Glutamatergic neuron (in vitro differentiated cells): ENCODE results near the gene KIF13A. TPM values are rescaled to one million over a fixed set of nuclear protein-coding genes. Genes with fewer than 3 reads are reported as not detected.
A peak's percentile ranks its signal among the peaks of the same experiment; 100 is the strongest.

Source experiments
- DNase-seq: peaks from one replicate; pipeline ENCODE4 v3.0.0; 2022
- H3K27ac Mint-ChIP-seq: one replicate; pipeline ENCODE4 v1.8.0; 2020; ENCODE audit warnings: mild to moderate bottlenecking, mixed read lengths, inconsistent platforms; ENCODE audit not compliant: unreplicated experiment
- H3K27me3 Mint-ChIP-seq: one replicate; pipeline ENCODE4 v1.8.0; 2020; ENCODE audit warnings: mild to moderate bottlenecking, moderate library complexity, mixed read lengths, inconsistent platforms; ENCODE audit not compliant: unreplicated experiment
- H3K36me3 Mint-ChIP-seq: one replicate; pipeline ENCODE4 v1.8.0; 2020; ENCODE audit warnings: mild to moderate bottlenecking, mixed read lengths, inconsistent platforms; ENCODE audit not compliant: unreplicated experiment
- H3K4me1 Mint-ChIP-seq: one replicate; pipeline ENCODE4 v1.8.0; 2020; ENCODE audit warnings: mild to moderate bottlenecking, low read depth, mixed read lengths, inconsistent platforms; ENCODE audit not compliant: unreplicated experiment
- H3K4me3 Mint-ChIP-seq: one replicate; pipeline ENCODE4 v1.8.0; 2020; ENCODE audit warnings: mild to moderate bottlenecking, mixed read lengths, inconsistent platforms; ENCODE audit not compliant: unreplicated experiment
- H3K9me3 Mint-ChIP-seq: one replicate; pipeline ENCODE4 v1.8.0; 2020; ENCODE audit warnings: mild to moderate bottlenecking, moderate library complexity, mixed read lengths, inconsistent platforms; ENCODE audit not compliant: unreplicated experiment
- long read RNA-seq: library from polyadenylated mRNA; unstranded; transcript quantifications from one replicate; pipeline ENCODE4 v2.0.0, GENCODE V29; 2020; ENCODE audit not compliant: unreplicated experiment
- total RNA-seq: library from RNA; stranded (reverse); fragmentation: NEBNext Ultra II Directional; extraction: Animal tissue kit (Norgen Biotek cat#: 25700); gene quantifications from one replicate; pipeline ENCODE4 v1.2.1, GENCODE V29; 2021; ENCODE audit not compliant: unreplicated experiment
- TF ChIP-seq, protein P1 (sequence below): fragments of 200-600 bp; sonication (generic); IDR thresholded peaks from one replicate; pipeline ENCODE4 v1.5.0; 2021; ENCODE audit not compliant: partially characterized antibody, unreplicated experiment

KIF13A gene
- 26.7 TPM for total RNA-seq
- long read RNA-seq, partial matches to known transcripts, result 0 of 1 reads
- long read RNA-seq, other reads (novel, unspliced or antisense), result 1 of 1 reads

DNA sequence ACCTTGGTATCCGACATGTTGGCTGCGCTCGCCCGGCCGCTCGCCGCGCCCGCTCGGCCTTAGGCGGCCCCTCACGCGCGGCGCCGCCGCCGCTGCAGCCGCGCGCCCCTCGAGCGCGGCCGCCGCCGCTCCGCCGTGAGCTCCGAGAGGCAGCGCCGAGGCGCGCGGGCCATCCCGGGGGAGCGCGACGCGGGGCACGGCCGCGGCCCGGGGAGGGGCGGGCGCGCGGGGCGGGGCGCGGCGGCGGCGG is at the start of gene KIF13A:
Gene KIF13A, minus strand, starts transcription at position 189 of the 250 bp plus-strand sequence. Its CDS starts 172 bp downstream, at position 17.
- Mint-ChIP-seq H3K27ac (peak within 1 kb of the TSS; percentile 82), H3K4me1 (peaks cover 14% of the 10 kb centered on the region), H3K36me3 (no peaks in the 10 kb centered on the region), H3K4me3 (peak within 1 kb of the TSS; percentile 96), H3K27me3 (peaks cover 6% of the 10 kb centered on the region), H3K9me3 (peaks cover 10% of the 10 kb centered on the region)
- TF ChIP-seq, protein P1, sequence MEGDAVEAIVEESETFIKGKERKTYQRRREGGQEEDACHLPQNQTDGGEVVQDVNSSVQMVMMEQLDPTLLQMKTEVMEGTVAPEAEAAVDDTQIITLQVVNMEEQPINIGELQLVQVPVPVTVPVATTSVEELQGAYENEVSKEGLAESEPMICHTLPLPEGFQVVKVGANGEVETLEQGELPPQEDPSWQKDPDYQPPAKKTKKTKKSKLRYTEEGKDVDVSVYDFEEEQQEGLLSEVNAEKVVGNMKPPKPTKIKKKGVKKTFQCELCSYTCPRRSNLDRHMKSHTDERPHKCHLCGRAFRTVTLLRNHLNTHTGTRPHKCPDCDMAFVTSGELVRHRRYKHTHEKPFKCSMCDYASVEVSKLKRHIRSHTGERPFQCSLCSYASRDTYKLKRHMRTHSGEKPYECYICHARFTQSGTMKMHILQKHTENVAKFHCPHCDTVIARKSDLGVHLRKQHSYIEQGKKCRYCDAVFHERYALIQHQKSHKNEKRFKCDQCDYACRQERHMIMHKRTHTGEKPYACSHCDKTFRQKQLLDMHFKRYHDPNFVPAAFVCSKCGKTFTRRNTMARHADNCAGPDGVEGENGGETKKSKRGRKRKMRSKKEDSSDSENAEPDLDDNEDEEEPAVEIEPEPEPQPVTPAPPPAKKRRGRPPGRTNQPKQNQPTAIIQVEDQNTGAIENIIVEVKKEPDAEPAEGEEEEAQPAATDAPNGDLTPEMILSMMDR, result no peak
- no peak for DNase-seq

DNA sequence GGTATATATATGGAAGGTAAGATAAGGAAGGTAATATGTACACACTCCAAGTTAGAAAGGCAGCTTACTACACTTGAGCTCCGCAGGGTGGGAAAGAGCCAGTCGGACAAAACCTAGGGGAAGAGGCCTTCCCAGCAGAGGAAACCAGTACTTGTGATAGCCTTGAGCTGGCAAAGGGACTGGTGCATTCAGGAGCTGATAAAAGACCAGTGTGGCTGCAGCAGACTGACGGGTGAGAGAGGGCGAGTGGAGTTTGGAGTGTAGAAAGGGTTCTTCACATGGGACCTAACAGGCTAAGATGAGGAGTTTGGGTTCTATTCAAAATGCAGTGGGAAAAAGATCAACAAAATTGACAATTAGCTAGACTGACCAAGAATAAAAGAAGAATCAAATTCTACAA is 49.3 kb upstream of the KIF13A start:
- H3K36me3 Mint-ChIP-seq, result no peaks in the 10 kb centered on the region
- H3K27me3 Mint-ChIP-seq, result no peaks in the 10 kb centered on the region
- DNase-seq, result no peak
- TF ChIP-seq, protein P1, result no peak
- H3K9me3 Mint-ChIP-seq, result no peaks in the 10 kb centered on the region
- peaks cover 4% of the 10 kb centered on the region for H3K4me1 Mint-ChIP-seq
- H3K4me3 Mint-ChIP-seq, result no peak overlapping the region
- H3K27ac Mint-ChIP-seq, result no peak overlapping the region

GRCh38 chr6:18035330-18035854 is 48.0 kb upstream of the KIF13A start:
- no peak for DNase-seq
- Mint-ChIP-seq H3K27ac (peak overlapping the region; percentile 19), H3K4me1 (peaks cover 4% of the 10 kb centered on the region), H3K9me3 (no peaks in the 10 kb centered on the region), H3K4me3 (no peak overlapping the region), H3K27me3 (no peaks in the 10 kb centered on the region), H3K36me3 (no peaks in the 10 kb centered on the region)
- TF ChIP-seq, protein P1, result no peak

DNA sequence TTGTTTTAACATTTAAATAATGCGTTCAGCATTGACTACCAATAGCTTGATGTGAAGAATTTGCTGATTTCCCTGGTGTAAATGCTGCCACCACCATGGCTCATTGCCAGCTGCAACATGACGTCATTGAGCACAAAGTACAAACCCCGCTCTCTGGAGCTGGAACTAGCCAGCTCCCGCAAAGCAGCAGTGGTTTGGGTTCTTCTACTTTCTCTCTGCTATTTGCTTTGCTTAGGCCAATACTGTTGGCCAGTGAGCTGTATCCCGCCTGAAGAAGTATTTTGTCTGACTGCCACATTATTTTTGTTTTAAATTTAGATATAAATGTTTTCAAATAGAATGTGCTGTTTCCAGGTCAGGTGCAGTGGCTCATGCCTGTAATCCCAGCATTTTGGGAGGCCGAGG is 47.4 kb upstream of the KIF13A start:
- Mint-ChIP-seq H3K9me3 (no peaks in the 10 kb centered on the region), H3K4me1 (peaks cover 4% of the 10 kb centered on the region), H3K27ac (no peak overlapping the region), H3K4me3 (no peak overlapping the region), H3K27me3 (no peaks in the 10 kb centered on the region), H3K36me3 (no peaks in the 10 kb centered on the region)
- TF ChIP-seq, protein P1, result no peak
- peak; percentile 35 for DNase-seq

GRCh38 chr6:18031680-18032256 is 44.3 kb upstream of the KIF13A start:
- Mint-ChIP-seq H3K36me3 (no peaks in the 10 kb centered on the region), H3K4me3 (no peak overlapping the region), H3K27ac (no peak overlapping the region), H3K9me3 (no peaks in the 10 kb centered on the region), H3K4me1 (peaks cover 4% of the 10 kb centered on the region), H3K27me3 (no peaks in the 10 kb centered on the region)
- no peak for DNase-seq
- TF ChIP-seq, protein P1, result no peak
